ENCODE measurements around the gene FXYD6.
A peak's percentile ranks its signal among the peaks of the same experiment; 100 is the strongest.

Gene FXYD6

GRCh38 chr11:117921893-117922292 is 45.4 kb upstream of the FXYD6 start:
- no peak for TF ChIP-seq CTCF (IDR thresholded peaks at IDR 0.05; ENCODE audit: extremely low read depth, insufficient read depth, missing control alignments)
- no peak for DNase-seq (ENCODE audit: low spot score)
- in situ Hi-C loops (cut with MboI; ENCODE audit: low pct_unique_long_range_greater_than_20kb, low sequenced_read_pairs, unreplicated experiment) = no loop called here

GRCh38 chr11:117921456-117921855 is 45.0 kb upstream of the FXYD6 start:
- TF ChIP-seq CTCF (IDR thresholded peaks at IDR 0.05; ENCODE audit: extremely low read depth, insufficient read depth, missing control alignments) = no peak
- in situ Hi-C loops (cut with MboI; ENCODE audit: low pct_unique_long_range_greater_than_20kb, low sequenced_read_pairs, unreplicated experiment) = no loop called here
- no peak for DNase-seq (ENCODE audit: low spot score)

GRCh38 chr11:117919781-117920221 is 43.3 kb upstream of the FXYD6 start:
- TF ChIP-seq CTCF (IDR thresholded peaks at IDR 0.05; ENCODE audit: extremely low read depth, insufficient read depth, missing control alignments) = no peak
- in situ Hi-C loops (cut with MboI; ENCODE audit: low pct_unique_long_range_greater_than_20kb, low sequenced_read_pairs, unreplicated experiment) = no loop called here
- peak; percentile 61 for DNase-seq (ENCODE audit: low spot score)

- no peak for DNase-seq (ENCODE audit: low spot score)
- in situ Hi-C loops (cut with MboI; ENCODE audit: low pct_unique_long_range_greater_than_20kb, low sequenced_read_pairs, unreplicated experiment) = no loop called here
- TF ChIP-seq CTCF (IDR thresholded peaks at IDR 0.05; ENCODE audit: extremely low read depth, insufficient read depth, missing control alignments) = no peak
These were observed 42.9 kb upstream of the FXYD6 start for GRCh38 chr11:117919341-117919740.

- TF ChIP-seq CTCF (IDR thresholded peaks at IDR 0.05; ENCODE audit: extremely low read depth, insufficient read depth, missing control alignments) = no peak
- DNase-seq (ENCODE audit: low spot score) = no peak
- in situ Hi-C loops (cut with MboI; ENCODE audit: low pct_unique_long_range_greater_than_20kb, low sequenced_read_pairs, unreplicated experiment) = no loop called here
These were observed 42.2 kb upstream of the FXYD6 start for GRCh38 chr11:117918366-117919255.

- in situ Hi-C loops (cut with MboI; ENCODE audit: low pct_unique_long_range_greater_than_20kb, low sequenced_read_pairs, unreplicated experiment) = no loop called here
- no peak for DNase-seq (ENCODE audit: low spot score)
- no peak for TF ChIP-seq CTCF (IDR thresholded peaks at IDR 0.05; ENCODE audit: extremely low read depth, insufficient read depth, missing control alignments)
These were observed 41.2 kb upstream of the FXYD6 start for GRCh38 chr11:117917591-117918151.

Data from GM13977 (cell line).